SK-N-SH (cell line): ENCODE measurements around the gene SLC37A3. TPM values are rescaled to one million over a fixed set of nuclear protein-coding genes. Genes with fewer than 3 reads are reported as not detected.

Source experiments
- CTCF ChIA-PET: fragments of 300-600, 350-600 bp; formaldehyde crosslinking; extraction: SDS; loops from one replicate; lab custom pipeline; 2021; lab: Yijun Ruan, JAX
- POLR2A ChIA-PET: fragments of 350-600 bp; sonication (Branson Sonifier 250); formaldehyde crosslinking; extraction: SDS; loops from one replicate; lab custom pipeline; 2020; ENCODE audit warnings: antibody characterized with exemption, inconsistent platforms; lab: Yijun Ruan, JAX
- DNase-seq: peaks from one replicate; pipeline ENCODE4 v3.0.0; 2012
- H2AFZ ChIP-seq: fragments of 200-600 bp; sonication (generic); 2 replicates; pipeline ENCODE4 v1.8.1; 2016; ENCODE audit warnings: antibody characterized with exemption, mild to moderate bottlenecking, low read depth
- H3F3A ChIP-seq: fragments of 200-600 bp; sonication (generic); replicated peaks from 2 replicates; pipeline ENCODE3; 2016; ENCODE audit warnings: antibody characterized with exemption, mild to moderate bottlenecking; ENCODE audit not compliant: insufficient read depth
- H3K27ac ChIP-seq, 2 experiments: fragments of 200-500 bp in 1 of 2; fragments of 200-600 bp in 1 of 2; sonication (Bioruptor generic) in 1 of 2; sonication (generic), shearing (Covaris generic) in 1 of 2; 2 replicates each; pipeline versions ENCODE4 v1.5.1 to v1.6.1; 2014 to 2016; ENCODE audit warnings: low read depth in 2 of 2, inconsistent platforms in 1 of 2, low read length in 1 of 2, mild to moderate bottlenecking in 1 of 2, mixed read lengths in 1 of 2
- H3K27me3 ChIP-seq: fragments of 200-600 bp; sonication (generic), shearing (Covaris generic); 2 replicates; pipeline ENCODE4 v1.6.1; 2016; ENCODE audit warnings: mixed run types; ENCODE audit not compliant: insufficient read depth
- H3K36me3 ChIP-seq, 2 experiments: fragments of 200-500 bp in 1 of 2; fragments of 200-600 bp in 1 of 2; sonication (Bioruptor generic) in 1 of 2; sonication (generic) in 1 of 2; replicated peaks in 1 of 2; 2 replicates each; pipeline versions ENCODE3 to v1.5.1; 2014 to 2016; ENCODE audit warnings: low read length in 1 of 2, mild to moderate bottlenecking in 1 of 2; ENCODE audit not compliant: insufficient read depth in 2 of 2, control insufficient read depth in 1 of 2
- H3K4me1 ChIP-seq, 2 experiments: fragments of 200-500 bp in 1 of 2; fragments of 200-600 bp in 1 of 2; sonication (Bioruptor generic) in 1 of 2; sonication (generic), shearing (Covaris generic) in 1 of 2; 2 replicates each; pipeline versions ENCODE4 v1.5.1 to v1.6.1; 2014 to 2016; ENCODE audit warnings: low read depth in 1 of 2, low read length in 1 of 2, mixed run types in 1 of 2; ENCODE audit not compliant: insufficient read depth in 2 of 2, control insufficient read depth in 1 of 2
- H3K4me2 ChIP-seq: fragments of 200-600 bp; sonication (generic), shearing (Covaris generic); 2 replicates; pipeline ENCODE4 v1.6.1; 2017; ENCODE audit warnings: mixed run types
- H3K4me3 ChIP-seq, 2 experiments: fragments of 200-500 bp in 1 of 2; fragments of 200-600 bp in 1 of 2; sonication (Bioruptor generic) in 1 of 2; sonication (generic), shearing (Covaris generic) in 1 of 2; 2 replicates each; pipeline versions ENCODE4 v1.5.1 to v1.8.1; 2014 to 2016; ENCODE audit warnings: low read depth in 2 of 2, inconsistent platforms in 1 of 2, low read length in 1 of 2, mild to moderate bottlenecking in 1 of 2, mixed read lengths in 1 of 2, moderate library complexity in 1 of 2
- H3K79me2 ChIP-seq: fragments of 200-600 bp; sonication (generic); 2 replicates; pipeline ENCODE4 v1.8.1; 2017; ENCODE audit warnings: mild to moderate bottlenecking; ENCODE audit not compliant: insufficient read depth
- H3K9ac ChIP-seq: fragments of 200-600 bp; sonication (generic); 2 replicates; pipeline ENCODE4 v1.6.1; 2017; ENCODE audit warnings: mixed run types
- H3K9me2 ChIP-seq: fragments of 200-600 bp; sonication (generic); 2 replicates; pipeline ENCODE4 v1.6.1; 2017; ENCODE audit warnings: mixed run types
- H3K9me3 ChIP-seq: fragments of 200-600 bp; sonication (generic); 2 replicates; pipeline ENCODE4 v1.6.1; 2017; ENCODE audit warnings: mixed run types, mild to moderate bottlenecking, moderate library complexity
- H4K20me1 ChIP-seq: fragments of 200-600 bp; sonication (generic); 2 replicates; pipeline ENCODE4 v1.6.1; 2017; ENCODE audit warnings: mild to moderate bottlenecking, mixed run types; ENCODE audit not compliant: insufficient read depth
- FOSL2 ChIP-seq: IDR thresholded peaks from 2 replicates; pipeline ENCODE4 v1.4.0; 2012; ENCODE audit warnings: low read depth, mild to moderate bottlenecking, moderate library complexity, borderline replicate concordance
- FOXJ3 ChIP-seq: sonication (generic); formaldehyde crosslinking; IDR thresholded peaks from 2 replicates; pipeline ENCODE4 v1.5.1; 2020; ENCODE audit warnings: mild to moderate bottlenecking, missing genetic modification reagents
- JUND ChIP-seq: IDR thresholded peaks from 2 replicates; pipeline ENCODE4 v1.4.0; 2012
- NRF1 ChIP-seq: IDR thresholded peaks from 2 replicates; pipeline ENCODE4 v1.6.1; 2012; ENCODE audit warnings: low read depth, mild to moderate bottlenecking, low read length
- RAD21 ChIP-seq: IDR thresholded peaks from 2 replicates; pipeline ENCODE4 v1.6.1; 2012; ENCODE audit warnings: mild to moderate bottlenecking, low read length
- RFX5 ChIP-seq: IDR thresholded peaks from 2 replicates; pipeline ENCODE4 v1.6.1; 2012; ENCODE audit warnings: mild to moderate bottlenecking, improper control_type of control experiment, low read length
- RXRA ChIP-seq: IDR thresholded peaks from 2 replicates; pipeline ENCODE4 v1.4.0; 2012; ENCODE audit warnings: low read depth, mild to moderate bottlenecking, borderline replicate concordance
- WGBS: methylation state at CpG from one replicate; pipeline ENCODE4 v1.1.6; 2017; ENCODE audit warnings: low lambda C conversion rate; 5-methylcytosine and 5-hydroxymethylcytosine counted together
- polyA plus RNA-seq, 3 experiments: library from polyadenylated mRNA; depleted of rRNA; stranded (reverse); fragments of >200 nt; gene quantifications; 2 replicates each; pipeline ENCODE4 v1.2.3, GENCODE V29; 2012
- TF ChIP-seq, protein P1 (sequence below): IDR thresholded peaks from 2 replicates; pipeline ENCODE4 v1.4.0; 2012; ENCODE audit warnings: low read depth, borderline replicate concordance
- TF ChIP-seq, protein P2 (sequence below): IDR thresholded peaks from 2 replicates; pipeline ENCODE4; 2012
- TF ChIP-seq, protein P3 (sequence below): fragments of 150-350 bp; IDR thresholded peaks from 2 replicates; pipeline ENCODE4 v1.6.1; 2017; ENCODE audit warnings: antibody characterized with exemption, low read length, low read depth, borderline replicate concordance

Gene SLC37A3
- polyA plus RNA-seq, 1 of the 3 experiments (the other 2 are of a cell fraction), result 53.3 TPM

DNA sequence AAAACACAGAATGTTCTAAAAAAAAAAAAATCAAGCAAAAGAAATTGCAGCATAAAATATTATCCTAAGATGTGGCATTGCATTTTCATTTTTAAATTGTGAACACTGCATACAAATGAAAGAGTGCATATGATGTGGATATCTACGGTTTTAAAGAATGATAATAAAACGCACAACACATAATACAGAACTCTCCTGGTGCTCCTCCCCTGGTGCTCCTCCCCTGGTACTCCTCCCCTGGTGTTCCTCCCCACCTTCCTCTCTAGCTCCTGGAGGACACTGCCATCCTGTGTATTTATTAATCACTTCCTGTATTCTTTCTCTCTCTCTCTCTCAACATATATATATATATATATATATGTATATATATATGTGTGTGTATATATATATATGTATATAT lies 100.1 kb downstream of the SLC37A3 start:
- Histone ChIP-seq H3K4me2 (no peak overlapping the region), H3K27me3 (no peaks in the 10 kb centered on the region), H2AFZ (no peak overlapping the region), H3K4me3 (no peak overlapping the region), H3K9me3 (no peaks in the 10 kb centered on the region), H3K36me3 (no peaks in the 10 kb centered on the region), H3K4me1 (no peaks in the 10 kb centered on the region), H3K79me2 (no peaks in the 10 kb centered on the region), H3K9me2 (no peaks in the 10 kb centered on the region), H3K9ac (no peak overlapping the region), H3F3A (no peaks in the 10 kb centered on the region), H3K27ac (no peak overlapping the region), H4K20me1 (no peaks in the 10 kb centered on the region)
- no peak for DNase-seq
- WGBS, result 89% methylated on average over 2 of the region's 2 CpGs
- CTCF ChIA-PET, result interaction anchor here (0.6 kb wide), 2 partner anchors 9 to 126 kb away, joined by 3 to 4 read pairs; no protein-coding TSS in a partner anchor
- POLR2A ChIA-PET, result no interaction called here
- TF ChIP-seq RAD21, result no peak
- no peak for TF ChIP-seq FOXJ3
- no peak for TF ChIP-seq NRF1
- TF ChIP-seq RFX5, result no peak
- TF ChIP-seq FOSL2, result no peak
- TF ChIP-seq, protein P1, sequence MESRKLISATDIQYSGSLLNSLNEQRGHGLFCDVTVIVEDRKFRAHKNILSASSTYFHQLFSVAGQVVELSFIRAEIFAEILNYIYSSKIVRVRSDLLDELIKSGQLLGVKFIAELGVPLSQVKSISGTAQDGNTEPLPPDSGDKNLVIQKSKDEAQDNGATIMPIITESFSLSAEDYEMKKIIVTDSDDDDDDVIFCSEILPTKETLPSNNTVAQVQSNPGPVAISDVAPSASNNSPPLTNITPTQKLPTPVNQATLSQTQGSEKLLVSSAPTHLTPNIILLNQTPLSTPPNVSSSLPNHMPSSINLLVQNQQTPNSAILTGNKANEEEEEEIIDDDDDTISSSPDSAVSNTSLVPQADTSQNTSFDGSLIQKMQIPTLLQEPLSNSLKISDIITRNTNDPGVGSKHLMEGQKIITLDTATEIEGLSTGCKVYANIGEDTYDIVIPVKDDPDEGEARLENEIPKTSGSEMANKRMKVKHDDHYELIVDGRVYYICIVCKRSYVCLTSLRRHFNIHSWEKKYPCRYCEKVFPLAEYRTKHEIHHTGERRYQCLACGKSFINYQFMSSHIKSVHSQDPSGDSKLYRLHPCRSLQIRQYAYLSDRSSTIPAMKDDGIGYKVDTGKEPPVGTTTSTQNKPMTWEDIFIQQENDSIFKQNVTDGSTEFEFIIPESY, result no peak
- TF ChIP-seq JUND, result no peak
- TF ChIP-seq, protein P2, sequence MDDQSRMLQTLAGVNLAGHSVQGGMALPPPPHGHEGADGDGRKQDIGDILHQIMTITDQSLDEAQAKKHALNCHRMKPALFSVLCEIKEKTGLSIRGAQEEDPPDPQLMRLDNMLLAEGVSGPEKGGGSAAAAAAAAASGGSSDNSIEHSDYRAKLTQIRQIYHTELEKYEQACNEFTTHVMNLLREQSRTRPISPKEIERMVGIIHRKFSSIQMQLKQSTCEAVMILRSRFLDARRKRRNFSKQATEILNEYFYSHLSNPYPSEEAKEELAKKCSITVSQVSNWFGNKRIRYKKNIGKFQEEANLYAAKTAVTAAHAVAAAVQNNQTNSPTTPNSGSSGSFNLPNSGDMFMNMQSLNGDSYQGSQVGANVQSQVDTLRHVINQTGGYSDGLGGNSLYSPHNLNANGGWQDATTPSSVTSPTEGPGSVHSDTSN, result no peak
- TF ChIP-seq, protein P3, sequence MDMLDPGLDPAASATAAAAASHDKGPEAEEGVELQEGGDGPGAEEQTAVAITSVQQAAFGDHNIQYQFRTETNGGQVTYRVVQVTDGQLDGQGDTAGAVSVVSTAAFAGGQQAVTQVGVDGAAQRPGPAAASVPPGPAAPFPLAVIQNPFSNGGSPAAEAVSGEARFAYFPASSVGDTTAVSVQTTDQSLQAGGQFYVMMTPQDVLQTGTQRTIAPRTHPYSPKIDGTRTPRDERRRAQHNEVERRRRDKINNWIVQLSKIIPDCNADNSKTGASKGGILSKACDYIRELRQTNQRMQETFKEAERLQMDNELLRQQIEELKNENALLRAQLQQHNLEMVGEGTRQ, result no peak
- TF ChIP-seq RXRA, result no peak

DNA sequence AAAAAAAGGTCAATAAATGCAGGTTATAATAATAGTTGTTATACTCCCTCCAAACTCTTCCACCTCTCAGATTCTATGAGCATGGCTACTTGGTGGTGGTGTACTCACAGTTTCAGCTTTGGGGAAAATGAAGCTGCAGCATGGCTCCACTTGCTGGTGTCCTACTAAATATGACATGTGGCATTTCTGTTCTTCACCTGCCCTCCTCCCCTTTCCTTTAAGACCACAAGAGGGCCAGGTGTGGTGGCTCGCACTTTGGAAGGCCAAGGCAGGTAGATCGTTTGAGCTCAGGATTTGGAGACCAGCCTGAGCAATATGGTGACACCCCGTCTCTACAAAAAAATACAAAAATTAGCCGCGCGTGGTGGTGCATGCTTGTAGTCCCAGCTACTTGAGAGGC lies 101.1 kb downstream of the SLC37A3 start:
- H3F3A ChIP-seq, result no peaks in the 10 kb centered on the region
- no peaks in the 10 kb centered on the region for H3K4me1 ChIP-seq
- WGBS, result 83% methylated on average over 6 of the region's 6 CpGs
- H3K9me2 ChIP-seq, result no peaks in the 10 kb centered on the region
- H3K9me3 ChIP-seq, result no peaks in the 10 kb centered on the region
- no peaks in the 10 kb centered on the region for H3K79me2 ChIP-seq
- DNase-seq, result no peak
- H3K27ac ChIP-seq, result no peak overlapping the region
- TF ChIP-seq, protein P1, result no peak
- H3K4me3 ChIP-seq, result no peak overlapping the region
- H3K9ac ChIP-seq, result no peak overlapping the region
- no peaks in the 10 kb centered on the region for H3K36me3 ChIP-seq
- no peak overlapping the region for H3K4me2 ChIP-seq
- H2AFZ ChIP-seq, result no peak overlapping the region
- no peaks in the 10 kb centered on the region for H4K20me1 ChIP-seq
- ChIA-PET POLR2A (no interaction called here), CTCF (interaction anchor here (1.3 kb wide), 1 partner anchor 120 kb away, joined by 3 read pairs; the partner anchor contains the start of gene KDM7A)
- H3K27me3 ChIP-seq, result no peaks in the 10 kb centered on the region
